ENCODE results near the gene AFG1L.
"Not testable (repeated sequence)": the region's sequence is repeated elsewhere in the genome, so short reads cannot be mapped to it uniquely, and the experiment has no call there.

AFG1L gene

DNA sequence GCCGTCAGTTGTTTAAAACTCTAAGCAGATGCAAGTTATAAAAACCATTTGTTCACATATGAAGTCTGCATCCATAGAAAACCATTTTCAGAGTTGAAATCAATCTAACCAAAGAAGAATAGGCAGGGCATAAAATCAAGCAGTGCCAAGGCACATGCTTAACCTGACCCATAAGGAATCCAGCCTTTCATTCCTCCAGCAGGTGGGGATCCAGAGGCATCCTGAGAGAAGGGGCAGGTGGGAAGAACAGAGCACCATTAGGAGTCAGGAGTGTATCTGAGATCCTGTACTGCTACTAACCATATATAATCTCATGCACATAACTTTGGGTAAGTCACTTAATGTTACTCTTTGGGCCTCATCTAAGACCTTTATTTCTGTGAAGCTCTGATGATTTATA is 236.5 kb downstream of the AFG1L start:
- no peak for DNase-seq

DNA sequence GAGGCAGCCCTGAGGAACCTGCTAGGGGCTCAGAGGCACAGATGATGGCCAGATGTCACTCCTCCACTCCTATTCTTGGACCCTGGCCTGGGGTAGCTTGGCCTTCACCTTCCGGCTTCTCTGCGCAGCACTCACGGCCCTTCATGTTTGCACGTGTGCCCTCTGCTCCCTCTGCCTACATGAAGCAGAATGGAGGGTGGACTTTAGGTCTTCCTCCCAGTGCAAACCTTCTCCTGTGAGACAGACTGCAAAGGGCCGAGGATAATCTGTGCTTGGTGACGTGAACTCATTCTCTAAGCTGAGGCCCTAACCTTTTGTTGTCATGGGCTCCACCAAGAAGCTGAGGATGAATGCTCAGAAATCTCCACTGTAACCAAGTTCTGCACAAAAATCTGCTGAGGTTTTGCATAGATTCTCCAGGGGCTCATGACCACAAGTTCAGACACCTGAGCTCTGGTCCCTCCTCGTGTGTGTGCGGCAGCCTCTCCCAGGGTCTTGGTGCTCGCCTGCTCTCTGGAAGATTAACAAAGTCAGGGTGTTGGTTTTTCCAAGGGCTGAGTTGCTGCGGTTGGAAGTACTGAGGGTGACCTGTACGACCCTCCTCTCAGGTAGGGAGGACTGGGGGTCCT is 240.4 kb downstream of the AFG1L start:
- DNase-seq: no peak

DNA sequence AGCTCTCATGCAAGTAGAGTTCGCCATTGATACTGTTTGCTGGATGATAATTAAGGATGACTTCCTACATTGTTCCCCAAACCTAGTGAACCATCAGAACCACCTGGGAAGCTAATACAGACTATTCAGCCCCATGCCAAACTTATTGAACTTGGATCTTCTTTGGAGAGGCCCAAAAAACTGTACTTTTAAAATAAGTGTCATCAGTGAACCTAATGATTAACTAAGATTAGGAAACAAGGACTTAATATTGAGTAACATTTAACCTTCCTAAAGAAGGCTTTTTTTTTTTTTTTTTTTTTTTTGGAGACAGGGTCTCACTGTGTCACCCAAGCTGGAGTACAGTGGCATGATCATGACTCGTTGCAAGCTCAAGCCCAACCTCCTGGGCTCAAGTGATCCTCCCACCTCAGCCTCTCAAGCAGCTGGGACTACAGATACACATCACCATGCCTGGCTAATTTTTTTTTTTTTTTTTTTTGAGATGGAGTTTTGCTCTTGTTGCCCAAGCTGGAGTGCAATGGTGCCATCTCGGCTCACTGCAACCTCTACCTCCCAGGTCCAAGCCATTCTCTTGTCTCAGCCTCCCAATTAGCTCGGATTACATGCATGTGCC is 241.2 kb downstream of the AFG1L start:
- DNase-seq: not testable (repeated sequence)

DNA sequence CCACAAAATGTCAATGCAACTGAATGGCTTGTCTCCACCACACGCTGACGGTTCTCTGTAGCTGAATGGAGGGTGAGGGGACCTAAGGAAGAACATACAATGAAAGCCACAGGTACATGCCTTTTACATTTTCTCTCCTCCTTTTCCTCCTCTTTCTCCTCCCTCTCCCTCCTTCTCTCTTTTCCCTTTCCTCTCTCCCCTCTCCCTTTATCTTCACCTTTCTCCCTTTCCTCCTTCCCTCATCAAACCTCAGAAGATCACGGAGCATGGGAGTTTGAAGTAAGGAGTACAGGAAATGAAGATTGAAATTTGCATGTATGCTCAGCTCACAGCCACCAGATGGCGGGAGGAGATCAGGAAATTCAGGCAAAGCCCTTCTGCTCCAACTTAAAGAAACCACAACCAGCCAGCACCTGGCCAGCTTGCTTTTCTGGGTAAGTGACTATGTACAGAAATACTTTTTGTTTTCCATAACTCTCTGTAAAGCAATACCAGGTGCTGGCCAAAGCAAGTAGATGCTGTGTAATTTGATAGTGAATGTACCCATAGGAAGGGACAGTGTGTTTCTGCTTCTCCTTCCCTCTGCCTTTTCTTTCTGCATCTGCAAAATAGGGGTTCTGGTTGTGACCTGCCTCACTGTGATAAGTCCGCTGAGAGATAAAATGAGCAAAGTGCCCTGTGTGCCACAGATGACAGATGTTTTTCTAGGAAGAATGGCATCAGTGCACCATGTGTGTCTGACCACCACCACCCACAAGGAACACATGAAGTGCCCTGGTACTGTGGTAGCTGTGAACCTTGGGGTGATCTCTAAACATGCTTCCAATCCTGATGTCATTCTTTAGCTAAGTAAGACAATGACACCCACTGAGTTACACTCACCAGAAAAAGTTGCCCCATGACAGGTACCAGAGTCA is 247.2 kb downstream of the AFG1L start:
- DNase-seq: peak; percentile 58

DNA sequence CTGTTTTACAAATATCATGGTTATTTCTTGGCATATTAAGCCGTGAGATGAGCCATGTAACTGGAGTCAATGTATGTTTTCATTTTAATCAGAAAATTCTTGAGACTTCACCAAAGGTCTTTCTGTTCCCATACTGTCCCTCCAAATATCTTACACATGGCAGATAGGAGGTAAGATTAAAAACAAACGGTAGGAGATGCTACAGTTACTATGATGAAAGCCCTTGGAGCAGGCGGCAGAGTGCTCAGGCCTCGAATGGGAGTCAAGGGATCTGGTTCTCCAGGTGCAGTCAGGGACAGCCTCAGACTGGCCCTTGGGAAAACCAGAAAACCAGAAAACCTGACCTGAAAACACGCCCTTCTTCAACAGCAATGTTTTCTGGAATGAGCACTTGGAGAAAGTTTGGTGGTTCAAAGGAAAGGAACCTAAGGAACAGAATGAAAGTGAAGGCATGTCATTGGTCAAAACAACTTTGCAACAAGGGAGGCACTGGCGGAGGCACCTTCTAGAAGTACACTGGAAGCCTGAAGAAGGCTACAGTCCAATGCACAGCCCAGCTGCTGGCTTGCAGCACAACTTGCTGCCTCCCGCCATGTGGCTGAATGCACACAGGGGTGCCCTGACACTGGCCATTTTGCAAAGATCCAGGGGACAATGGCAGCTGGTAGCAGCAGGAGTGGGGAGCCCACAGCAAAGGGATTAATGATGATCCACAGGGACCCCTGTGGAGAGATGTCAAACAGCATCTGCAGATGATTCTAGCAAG is 248.5 kb downstream of the AFG1L start:
- DNase-seq: no peak

DNA sequence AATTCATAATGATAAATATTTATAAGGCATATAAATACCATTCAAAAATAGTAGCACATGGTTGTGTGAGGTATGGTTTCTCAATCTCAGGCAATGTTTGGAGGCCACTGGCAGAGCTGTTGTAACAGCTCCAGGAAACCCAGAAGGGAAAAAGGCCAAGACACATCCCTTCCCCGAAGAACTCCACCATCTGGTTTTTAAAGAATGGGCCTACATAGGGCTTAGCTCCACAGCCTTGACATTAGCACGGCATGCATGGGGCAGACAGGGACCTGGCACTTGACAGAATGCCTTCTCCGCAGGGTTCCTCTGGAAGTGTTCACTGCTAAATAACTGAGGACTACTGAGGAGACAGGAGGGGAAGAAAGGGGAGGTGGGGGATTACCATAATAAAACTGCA is 249.8 kb downstream of the AFG1L start:
- DNase-seq: no peak

DNA sequence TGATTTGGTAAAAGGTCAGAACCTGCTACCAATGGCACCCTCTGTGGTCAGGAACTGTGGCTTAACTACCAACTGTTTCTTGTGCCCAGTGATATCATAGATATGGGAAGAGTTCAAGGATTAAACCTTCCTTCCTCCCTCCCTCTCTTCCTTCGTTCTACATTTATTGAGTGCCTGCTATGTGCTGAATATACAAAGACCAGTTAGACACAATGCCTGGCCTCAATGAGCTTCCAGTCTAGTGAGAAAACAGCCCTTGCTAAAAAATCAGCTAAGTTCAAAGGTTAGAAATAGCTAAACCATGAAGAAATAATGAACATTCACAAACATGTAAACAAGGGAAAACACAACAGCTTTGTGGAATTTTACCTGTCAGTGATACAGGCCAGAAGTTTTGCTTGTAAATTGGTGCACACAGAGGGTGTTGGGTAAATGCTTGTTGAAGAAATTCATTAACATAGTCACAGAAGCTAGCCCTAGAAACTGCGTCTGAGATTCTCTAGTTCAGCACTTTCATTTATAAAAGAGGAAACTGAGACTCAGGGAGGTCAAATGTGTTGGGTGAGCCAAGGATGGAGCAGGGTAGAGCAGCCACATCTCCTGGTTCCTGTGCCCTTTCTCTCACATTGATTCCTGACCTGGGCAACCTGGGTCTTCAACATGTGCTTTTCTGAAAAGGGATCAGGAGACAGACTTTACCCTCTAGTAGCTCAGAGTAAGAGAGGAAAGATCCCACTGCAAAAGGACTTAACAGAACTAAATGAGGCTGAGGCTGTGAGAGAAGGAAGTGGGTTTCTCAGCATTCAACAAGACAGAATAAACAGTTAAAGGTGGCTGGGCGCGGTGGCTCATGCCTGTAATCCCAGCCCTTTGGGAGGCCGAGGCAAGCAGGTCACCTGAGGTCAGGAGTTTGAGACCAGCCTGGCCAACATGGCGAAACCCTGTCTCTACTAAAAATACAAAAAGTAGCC is 251.5 kb downstream of the AFG1L start:
- DNase-seq: peak; percentile 39

DNA sequence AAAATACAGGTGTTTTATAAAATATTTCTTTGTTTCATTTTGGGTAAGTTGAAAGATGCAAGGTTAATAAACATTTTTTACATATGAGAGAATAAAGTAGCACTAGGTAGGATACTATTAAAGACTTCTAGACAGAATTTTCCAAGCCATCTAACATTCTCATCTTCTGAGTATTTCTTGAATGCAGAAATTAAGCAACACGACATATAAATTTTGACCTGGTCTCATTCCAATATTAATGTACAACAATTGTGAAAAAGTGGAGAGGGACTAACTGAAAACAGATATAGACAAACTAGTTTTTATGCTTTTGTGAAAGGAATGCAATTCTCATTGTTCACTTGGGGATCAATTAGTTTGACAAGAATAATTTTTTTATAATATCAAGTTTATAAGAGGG is 254.4 kb downstream of the AFG1L start:
- no peak for DNase-seq

DNA sequence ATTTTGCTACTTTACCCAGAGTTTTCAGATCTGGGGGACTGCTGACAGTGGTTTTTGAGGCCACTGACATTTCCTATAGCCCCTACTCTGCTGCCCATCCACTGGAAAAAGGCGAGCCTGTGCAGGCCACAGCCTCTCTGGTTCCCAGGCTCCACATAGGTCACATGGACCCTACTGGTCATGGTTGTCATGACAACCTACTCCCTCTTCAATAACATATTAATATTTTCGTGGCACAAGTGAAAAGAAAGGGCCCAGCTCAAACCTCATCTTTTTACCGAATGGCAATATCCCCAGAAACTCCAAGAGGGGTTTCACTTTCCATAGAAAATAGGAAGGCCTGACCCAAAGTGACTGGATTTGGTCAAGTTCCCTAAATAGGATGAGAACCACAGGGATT is 254.9 kb downstream of the AFG1L start:
- no peak for DNase-seq

DNA sequence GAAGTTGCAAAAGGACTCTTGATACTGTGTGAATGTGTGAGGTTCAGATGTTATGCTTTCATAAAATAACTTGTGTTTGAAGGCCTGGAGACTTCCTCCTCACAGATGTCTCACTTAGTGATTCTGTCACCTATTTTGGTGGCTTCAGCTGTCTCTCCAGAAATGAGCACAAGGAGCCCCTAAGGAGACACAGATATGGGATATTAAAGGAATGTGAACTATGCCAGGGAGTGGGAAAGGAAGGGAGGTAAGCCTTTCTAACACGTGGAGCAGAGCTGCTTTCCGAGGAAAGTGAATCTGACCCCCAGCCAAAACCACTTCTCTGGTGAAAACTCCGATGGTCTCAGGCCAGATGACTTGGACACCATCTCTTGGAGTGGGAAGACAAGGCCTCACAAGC is 255.4 kb downstream of the AFG1L start:
- DNase-seq: no peak

DNA sequence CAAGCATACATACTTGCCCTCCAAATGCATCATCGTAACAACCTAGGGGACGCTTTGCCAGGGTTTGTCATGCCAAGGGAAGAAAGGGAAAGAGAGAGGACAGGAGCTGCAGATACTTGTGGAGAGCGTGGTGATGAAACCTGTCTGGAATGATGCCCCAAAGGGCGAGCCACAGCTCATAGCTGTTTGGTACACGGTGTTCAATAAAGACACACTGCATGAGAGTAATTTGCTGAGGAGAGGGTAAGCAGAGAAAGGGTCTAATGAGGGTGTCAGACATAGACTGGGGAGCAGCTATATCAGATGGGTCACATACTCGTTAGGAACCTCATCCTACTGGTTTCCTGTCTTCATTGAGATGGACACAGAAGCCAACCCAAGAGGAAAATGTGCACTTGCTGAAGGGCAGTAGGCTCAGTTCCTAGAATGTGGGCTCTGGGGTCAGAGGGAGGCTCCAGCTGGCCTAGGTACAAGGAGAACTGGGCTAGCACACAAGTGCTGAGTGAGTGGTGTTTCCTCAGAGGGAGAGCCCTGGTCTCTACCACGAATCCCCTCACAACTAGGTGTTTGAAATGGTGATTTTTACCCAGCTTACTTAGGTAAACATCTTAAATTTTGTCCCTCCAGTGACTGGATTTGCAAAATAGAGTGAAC is 260.7 kb downstream of the AFG1L start:
- DNase-seq: no peak

DNA sequence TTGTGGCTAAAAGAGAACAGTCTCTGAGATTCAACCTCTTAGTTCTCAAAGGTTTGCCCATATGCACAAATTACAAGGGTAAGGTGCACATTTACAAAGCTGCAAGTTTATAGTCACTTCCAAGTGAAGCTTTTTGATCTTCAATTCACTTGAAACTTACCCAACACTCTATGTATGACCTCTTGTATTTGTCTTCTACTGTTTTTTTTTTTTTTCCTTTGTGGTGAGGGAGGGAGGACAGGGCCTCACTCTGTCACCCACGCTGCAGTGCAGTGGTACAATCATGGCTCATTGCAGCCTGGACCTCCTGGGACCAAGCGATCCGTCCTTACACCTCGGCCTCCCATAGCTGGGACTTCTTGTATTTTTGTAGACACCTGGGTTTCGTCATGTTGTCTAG is 261.4 kb downstream of the AFG1L start:
- DNase-seq: no peak

DNA sequence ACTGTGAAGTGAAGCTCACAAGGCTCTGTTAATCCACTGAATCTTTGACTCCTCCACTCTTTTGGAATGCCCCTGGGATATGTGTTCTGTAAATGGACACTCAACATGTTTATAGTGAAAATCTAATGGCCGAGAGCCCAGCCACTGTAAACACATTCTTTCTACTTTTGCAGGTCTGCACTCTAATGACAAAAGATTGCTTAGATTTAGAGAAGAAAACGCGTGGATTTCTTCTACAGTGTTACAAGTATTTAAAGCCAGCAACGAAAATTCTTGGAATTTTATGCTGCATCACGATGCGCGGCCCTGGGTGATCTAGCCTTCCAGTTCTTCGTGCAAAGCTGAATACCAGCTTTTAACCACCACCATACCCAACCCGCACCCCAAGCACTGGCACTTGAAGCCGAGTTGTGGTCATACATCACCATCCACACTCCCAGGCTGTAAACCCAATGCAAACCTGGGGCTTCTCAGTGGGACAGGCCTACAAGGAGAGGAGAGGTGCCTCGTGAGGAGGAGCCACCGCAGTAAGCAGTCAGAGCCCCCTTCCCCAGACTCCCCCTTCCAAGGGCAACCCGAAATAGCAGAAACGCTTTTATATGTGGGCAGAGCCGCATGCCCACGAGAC is 262.1 kb downstream of the AFG1L start:
- no peak for DNase-seq

DNA sequence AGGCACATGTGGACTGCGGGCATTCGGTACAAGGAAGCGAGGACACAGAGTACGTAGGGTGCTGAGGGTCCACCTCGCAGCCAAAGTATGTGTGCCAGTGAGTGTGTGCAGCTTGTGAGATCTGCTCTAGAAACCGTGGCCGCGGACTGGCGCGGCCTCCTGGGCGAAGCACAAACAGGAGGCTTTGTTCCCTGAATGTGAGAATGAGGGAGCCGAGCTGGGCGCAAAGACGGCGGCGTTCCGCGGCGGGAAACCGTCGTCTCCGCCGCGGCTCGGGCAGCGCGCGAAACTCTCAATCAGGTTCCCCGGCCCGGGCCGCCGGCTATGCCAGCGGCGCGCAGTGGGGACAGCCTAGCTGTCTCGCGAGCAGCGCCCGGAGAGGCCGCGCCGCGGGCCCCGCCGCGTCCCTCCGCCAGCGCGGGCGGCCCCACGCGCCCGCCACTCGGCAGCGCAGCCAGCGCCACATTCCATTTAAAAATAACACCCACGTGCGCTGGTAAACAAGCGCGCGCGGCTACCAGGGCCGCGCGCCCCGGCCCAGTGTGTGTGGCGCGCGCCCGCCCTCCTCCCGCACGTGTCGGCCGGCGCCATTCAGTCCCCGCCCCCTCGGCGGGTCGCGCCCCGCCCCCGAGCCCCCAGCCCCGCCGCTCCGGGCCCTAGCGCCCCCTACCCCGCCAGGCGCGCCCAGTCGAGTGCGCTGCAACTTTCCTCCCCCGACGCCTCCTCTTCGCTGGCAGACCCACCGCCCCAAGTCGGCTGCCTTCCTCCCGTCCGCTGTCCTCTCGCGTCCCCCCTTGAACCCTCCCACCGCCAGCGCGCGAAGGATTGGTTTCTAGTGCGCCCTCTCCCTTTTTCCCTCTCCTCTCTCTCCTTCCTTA is 262.9 kb downstream of the AFG1L start:
- DNase-seq: peak; percentile 76

DNA sequence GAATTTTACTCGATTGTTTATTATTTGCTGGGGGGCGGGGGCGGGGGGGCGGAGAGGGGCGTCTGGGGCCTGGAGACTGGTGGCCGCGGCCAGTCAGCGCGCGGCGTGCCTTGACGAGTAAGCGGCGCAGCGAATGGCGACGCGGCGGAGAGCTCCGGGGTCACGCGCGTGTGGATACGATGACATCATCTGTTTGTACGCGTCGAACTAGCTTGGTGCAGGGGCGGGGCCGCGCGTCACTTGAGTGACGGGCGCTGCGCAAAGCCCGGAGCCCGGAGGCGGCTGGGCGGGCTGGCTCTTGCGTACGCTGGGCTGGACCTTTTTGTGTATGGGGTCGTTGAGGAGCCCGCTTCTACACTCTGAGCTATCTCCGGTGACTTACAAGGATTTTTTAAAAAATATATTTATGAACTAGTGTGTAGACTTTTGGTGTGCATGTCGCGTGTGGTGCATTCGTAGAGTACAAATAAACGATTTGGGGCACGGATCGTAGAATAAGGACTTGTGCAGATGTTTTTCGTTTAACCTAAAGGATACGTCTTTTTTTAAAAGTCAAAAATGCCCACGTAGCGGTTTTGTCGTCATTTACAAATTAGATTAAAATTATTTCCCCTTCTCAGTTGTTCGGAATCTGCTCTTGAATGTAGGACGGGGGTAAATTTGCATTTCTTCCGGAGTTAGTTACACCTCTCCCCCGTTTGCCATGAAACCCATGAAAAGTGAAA is 263.7 kb downstream of the AFG1L start:
- peak; percentile 99 for DNase-seq

DNA sequence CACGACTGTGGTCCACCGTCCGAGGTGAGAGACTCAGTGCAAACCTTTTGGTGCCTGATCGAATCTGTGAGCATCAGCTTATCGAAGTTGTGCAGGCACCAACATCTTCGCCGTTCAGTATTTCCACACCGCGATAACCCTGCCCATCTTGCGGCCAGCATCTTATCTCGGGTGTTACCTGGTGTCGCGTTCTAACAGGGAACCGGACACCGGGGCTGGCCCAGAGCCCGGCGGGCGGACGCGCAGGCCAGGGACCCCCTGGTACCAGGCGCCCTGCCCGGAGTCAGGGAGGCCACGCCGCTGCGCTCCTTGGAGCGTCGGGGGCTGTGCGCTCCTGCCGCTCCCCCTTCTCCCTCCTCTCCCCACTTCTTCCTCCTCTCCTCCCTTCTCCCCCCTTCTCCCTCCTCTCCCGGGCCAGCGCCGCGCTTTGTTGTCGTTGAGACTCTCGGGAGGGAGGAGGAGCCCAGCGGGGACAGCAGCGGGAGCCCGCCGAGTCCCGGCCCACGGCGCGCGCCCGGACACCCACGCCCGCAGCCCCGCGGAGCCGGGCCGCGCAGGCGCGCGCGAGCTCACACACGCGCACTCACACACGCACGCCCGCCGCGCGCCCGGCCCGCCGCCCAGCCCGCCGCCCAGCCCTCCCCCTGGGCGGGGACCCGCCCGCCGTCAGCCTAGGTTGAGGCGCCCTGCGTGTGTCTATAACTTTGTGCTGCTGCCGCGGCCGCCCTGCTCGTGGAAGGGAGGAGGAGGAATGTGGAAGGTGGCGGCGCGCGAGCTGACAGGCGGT is 264.4 kb downstream of the AFG1L start:
- DNase-seq: peak; percentile 93

DNA sequence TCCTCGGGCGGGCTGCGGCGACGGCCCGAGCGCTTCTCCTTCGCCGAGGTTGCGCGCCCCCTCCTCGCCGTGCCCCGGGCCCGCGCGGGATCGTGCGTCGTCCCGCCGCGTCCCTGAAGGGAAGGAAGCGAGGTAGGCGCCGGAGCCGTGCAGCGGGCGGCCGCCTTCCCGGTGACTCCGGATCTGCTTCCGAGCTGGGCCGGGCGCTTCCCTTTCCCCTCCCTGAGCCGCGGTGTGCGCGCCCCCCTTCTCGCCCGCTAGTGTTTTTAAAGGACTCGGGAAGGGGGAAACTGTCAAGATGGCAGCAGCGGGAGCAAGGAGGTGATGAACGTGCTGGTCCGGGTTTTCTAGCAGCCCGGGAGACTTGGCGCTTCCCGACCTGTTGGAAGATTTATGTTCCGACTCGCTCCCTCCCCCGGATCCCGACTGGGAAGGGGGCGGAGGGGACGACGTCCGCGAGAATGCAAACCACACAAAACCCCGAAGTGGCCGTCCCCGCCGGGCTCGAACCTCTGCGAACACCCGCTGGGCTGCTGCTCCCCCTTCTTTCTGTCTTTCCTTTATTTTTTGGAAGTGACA is 265.1 kb downstream of the AFG1L start:
- DNase-seq: peak; percentile 54
